ENCODE results near the gene AP2S1.

Gene AP2S1

DNA sequence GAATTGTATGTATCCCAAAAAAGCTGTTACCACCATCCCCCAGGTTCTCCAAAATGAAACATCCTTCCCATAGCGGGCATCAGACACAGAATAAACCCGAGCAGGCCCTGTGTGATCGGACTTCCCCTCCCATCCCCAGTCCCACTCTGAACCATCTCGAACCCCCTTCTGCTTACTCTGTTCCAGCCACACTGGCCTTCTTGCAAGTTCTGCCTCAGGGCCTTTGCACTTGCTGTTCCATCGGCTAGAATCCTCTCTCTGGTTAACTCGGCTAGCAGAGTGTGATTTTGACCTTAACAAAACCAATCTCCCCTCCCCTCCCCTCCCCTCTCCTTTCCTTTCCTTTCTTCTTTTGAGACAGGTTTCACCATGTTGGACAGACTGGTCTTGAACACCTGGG lies 15.7 kb downstream of the AP2S1 start:
- Histone ChIP-seq H3K4me3 (ENCODE audit: severe bottlenecking) (no peak overlapping the region), H3K27me3 (ENCODE audit: insufficient read depth, poor library complexity, severe bottlenecking) (no peaks in the 10 kb centered on the region), H3K36me3 (ENCODE audit: low read depth) (peaks cover 25% of the 10 kb centered on the region), H3K27ac (ENCODE audit: poor library complexity, severe bottlenecking) (no peak overlapping the region), H3K4me1 (ENCODE audit: insufficient read depth, poor library complexity, severe bottlenecking) (peaks cover 4% of the 10 kb centered on the region), H3K9me3 (ENCODE audit: severe bottlenecking) (no peaks in the 10 kb centered on the region)
- TF ChIP-seq, protein P1, sequence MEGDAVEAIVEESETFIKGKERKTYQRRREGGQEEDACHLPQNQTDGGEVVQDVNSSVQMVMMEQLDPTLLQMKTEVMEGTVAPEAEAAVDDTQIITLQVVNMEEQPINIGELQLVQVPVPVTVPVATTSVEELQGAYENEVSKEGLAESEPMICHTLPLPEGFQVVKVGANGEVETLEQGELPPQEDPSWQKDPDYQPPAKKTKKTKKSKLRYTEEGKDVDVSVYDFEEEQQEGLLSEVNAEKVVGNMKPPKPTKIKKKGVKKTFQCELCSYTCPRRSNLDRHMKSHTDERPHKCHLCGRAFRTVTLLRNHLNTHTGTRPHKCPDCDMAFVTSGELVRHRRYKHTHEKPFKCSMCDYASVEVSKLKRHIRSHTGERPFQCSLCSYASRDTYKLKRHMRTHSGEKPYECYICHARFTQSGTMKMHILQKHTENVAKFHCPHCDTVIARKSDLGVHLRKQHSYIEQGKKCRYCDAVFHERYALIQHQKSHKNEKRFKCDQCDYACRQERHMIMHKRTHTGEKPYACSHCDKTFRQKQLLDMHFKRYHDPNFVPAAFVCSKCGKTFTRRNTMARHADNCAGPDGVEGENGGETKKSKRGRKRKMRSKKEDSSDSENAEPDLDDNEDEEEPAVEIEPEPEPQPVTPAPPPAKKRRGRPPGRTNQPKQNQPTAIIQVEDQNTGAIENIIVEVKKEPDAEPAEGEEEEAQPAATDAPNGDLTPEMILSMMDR (IDR thresholded peaks at IDR 0.05; ENCODE audit: poor library complexity, severe bottlenecking): no peak
- no peak for ATAC-seq (ENCODE audit: low read depth)
- no peak for DNase-seq (ENCODE audit: low spot score)

DNA sequence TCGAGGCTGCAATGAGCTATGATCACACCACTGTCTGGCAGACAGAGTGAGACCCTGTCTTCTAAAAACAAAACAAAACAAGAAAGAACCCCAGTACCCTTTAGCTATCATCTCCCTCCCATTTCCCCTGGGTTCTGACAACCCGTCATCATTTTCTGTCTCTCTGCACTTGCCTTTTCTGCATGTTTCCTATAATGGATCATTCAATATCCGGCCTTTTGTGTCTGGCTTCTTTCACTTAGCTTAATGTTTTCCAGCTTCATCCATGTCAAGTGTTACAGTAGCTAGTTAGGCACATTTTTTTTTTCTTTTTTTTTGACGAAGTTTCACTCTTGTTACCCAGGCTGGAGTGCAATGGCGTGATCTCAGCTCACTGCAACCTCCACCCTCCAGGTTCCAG lies 16.5 kb downstream of the AP2S1 start:
- DNase-seq (ENCODE audit: low spot score): no peak
- Histone ChIP-seq H3K27ac (ENCODE audit: poor library complexity, severe bottlenecking) (no peak overlapping the region), H3K9me3 (ENCODE audit: severe bottlenecking) (no peaks in the 10 kb centered on the region), H3K36me3 (ENCODE audit: low read depth) (peaks cover 17% of the 10 kb centered on the region), H3K27me3 (ENCODE audit: insufficient read depth, poor library complexity, severe bottlenecking) (no peaks in the 10 kb centered on the region), H3K4me1 (ENCODE audit: insufficient read depth, poor library complexity, severe bottlenecking) (peaks cover 8% of the 10 kb centered on the region), H3K4me3 (ENCODE audit: severe bottlenecking) (no peak overlapping the region)
- TF ChIP-seq, protein P1 (IDR thresholded peaks at IDR 0.05; ENCODE audit: poor library complexity, severe bottlenecking): no peak
- no peak for ATAC-seq (ENCODE audit: low read depth)

DNA sequence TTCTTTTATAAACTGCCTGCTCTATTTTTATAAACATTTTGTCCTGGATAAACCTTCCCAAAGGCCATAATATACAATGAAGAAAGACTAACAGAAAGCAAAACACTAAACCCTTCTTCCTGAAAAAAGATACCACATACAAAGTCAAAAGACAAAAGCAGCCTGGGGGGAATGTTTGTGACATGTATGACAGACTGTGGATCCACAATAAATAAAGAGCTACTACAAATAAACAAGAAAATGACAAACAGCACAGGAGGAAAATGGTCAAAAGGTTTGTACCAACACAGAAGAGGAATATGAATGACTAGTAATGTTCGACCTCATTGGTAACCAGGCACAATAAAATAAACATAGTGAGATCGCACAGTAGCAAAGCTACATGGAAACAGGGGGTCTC lies 19.8 kb downstream of the AP2S1 start:
- Histone ChIP-seq H3K9me3 (ENCODE audit: severe bottlenecking) (no peaks in the 10 kb centered on the region), H3K4me1 (ENCODE audit: insufficient read depth, poor library complexity, severe bottlenecking) (peaks cover 12% of the 10 kb centered on the region), H3K36me3 (ENCODE audit: low read depth) (no peaks in the 10 kb centered on the region), H3K27me3 (ENCODE audit: insufficient read depth, poor library complexity, severe bottlenecking) (no peaks in the 10 kb centered on the region), H3K4me3 (ENCODE audit: severe bottlenecking) (no peak overlapping the region), H3K27ac (ENCODE audit: poor library complexity, severe bottlenecking) (no peak overlapping the region)
- DNase-seq (ENCODE audit: low spot score): no peak
- ATAC-seq (ENCODE audit: low read depth): no peak
- TF ChIP-seq, protein P1 (IDR thresholded peaks at IDR 0.05; ENCODE audit: poor library complexity, severe bottlenecking): no peak

DNA sequence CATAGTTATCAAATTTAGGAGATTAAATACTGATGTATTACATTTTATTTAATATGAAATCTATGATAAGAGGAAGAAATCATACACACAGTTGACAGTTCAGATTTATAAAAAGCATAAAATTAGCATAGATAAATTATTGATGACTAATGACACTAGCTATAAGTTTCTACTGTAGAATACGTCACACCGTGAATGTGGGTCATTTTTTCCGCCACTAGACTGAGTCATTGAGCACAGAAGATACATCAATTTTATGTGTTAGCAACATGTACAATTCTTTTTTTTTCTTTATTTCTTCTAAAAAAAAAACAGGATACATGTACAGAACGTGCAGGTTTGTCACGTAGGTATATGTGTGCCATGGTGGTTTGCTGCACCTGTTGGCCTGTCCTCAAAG lies 22.2 kb downstream of the AP2S1 start:
- DNase-seq (ENCODE audit: low spot score) (no peak), ATAC-seq (ENCODE audit: low read depth) (no peak)
- TF ChIP-seq, protein P1 (IDR thresholded peaks at IDR 0.05; ENCODE audit: poor library complexity, severe bottlenecking): no peak
- H3K4me1 ChIP-seq (ENCODE audit: insufficient read depth, poor library complexity, severe bottlenecking): peaks cover 12% of the 10 kb centered on the region
- H3K27ac ChIP-seq (ENCODE audit: poor library complexity, severe bottlenecking): peak overlapping the region; percentile 57
- no peaks in the 10 kb centered on the region for H3K27me3 ChIP-seq (ENCODE audit: insufficient read depth, poor library complexity, severe bottlenecking)
- H3K36me3 ChIP-seq (ENCODE audit: low read depth): no peaks in the 10 kb centered on the region
- no peaks in the 10 kb centered on the region for H3K9me3 ChIP-seq (ENCODE audit: severe bottlenecking)
- no peak overlapping the region for H3K4me3 ChIP-seq (ENCODE audit: severe bottlenecking)

DNA sequence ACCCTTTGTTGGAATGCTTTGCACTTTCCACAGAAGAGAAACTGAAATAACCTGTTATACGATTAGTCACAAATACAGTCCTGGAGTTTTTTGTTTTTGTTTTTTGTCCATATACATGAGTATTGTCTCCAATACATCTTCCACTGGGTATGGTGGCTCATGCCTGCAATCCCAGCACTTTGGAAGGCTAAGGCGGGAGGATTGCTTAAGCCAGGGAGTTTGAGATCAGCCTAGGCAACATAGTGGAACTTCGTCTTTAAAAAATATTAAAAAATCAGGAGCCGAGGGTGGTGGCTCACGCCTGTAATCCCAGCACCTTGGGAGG lies 25.0 kb downstream of the AP2S1 start:
- TF ChIP-seq, protein P1 (IDR thresholded peaks at IDR 0.05; ENCODE audit: poor library complexity, severe bottlenecking): no peak
- Histone ChIP-seq H3K27ac (ENCODE audit: poor library complexity, severe bottlenecking) (no peak overlapping the region), H3K4me1 (ENCODE audit: insufficient read depth, poor library complexity, severe bottlenecking) (peaks cover 12% of the 10 kb centered on the region), H3K36me3 (ENCODE audit: low read depth) (no peaks in the 10 kb centered on the region), H3K27me3 (ENCODE audit: insufficient read depth, poor library complexity, severe bottlenecking) (no peaks in the 10 kb centered on the region), H3K9me3 (ENCODE audit: severe bottlenecking) (no peaks in the 10 kb centered on the region), H3K4me3 (ENCODE audit: severe bottlenecking) (no peak overlapping the region)
- DNase-seq (ENCODE audit: low spot score) (no peak), ATAC-seq (ENCODE audit: low read depth) (no peak)
